Sigmoid colon (tissue), 7 donors: ENCODE results near the gene RIMBP2. TPM values are rescaled to one million over a fixed set of nuclear protein-coding genes. Genes with fewer than 3 reads are reported as not detected.

Experiments
- DNase-seq: peaks from one replicate; pipeline ENCODE4 v3.0.0-alpha.2; 2019
- H3K27ac ChIP-seq, 4 donors: fragments of 200-600 bp; sonication (generic); one replicate each; pipeline ENCODE4 v1.5.1; 2016 to 2019; ENCODE audit warnings: mild to moderate bottlenecking in 1 of 4
- H3K27me3 ChIP-seq, 3 donors: fragments of 200-600 bp; sonication (generic); one replicate each; pipeline ENCODE4 v1.5.1; 2019; ENCODE audit warnings: mild to moderate bottlenecking in 1 of 3
- H3K36me3 ChIP-seq, 4 donors: fragments of 200-600 bp; sonication (generic); one replicate each; pipeline ENCODE4 v1.5.1; 2016 to 2019
- H3K4me1 ChIP-seq, 4 donors: fragments of 200-600 bp; sonication (generic); one replicate each; pipeline ENCODE4 v1.5.1; 2017 to 2019
- H3K4me3 ChIP-seq, 4 donors: fragments of 200-600 bp; sonication (generic); one replicate each; pipeline ENCODE4 v1.5.1; 2017 to 2019; ENCODE audit warnings: mild to moderate bottlenecking in 2 of 4, moderate library complexity in 1 of 4
- H3K9me3 ChIP-seq, 4 donors: fragments of 200-600 bp in 3 of 4; sonication (generic) in 3 of 4; one replicate each; pipeline versions ENCODE4 v1.5.1 to v1.6.1; 2013 to 2019
- CTCF ChIP-seq, 4 experiments: fragments of 450-650 bp in 3 of 4; fragments of 200-600 bp in 1 of 4; IDR thresholded peaks; one replicate each; pipeline ENCODE4 v1.5.1; 2016 to 2019; ENCODE audit warnings: antibody characterized with exemption in 4 of 4, mild to moderate bottlenecking in 3 of 4, moderate library complexity in 2 of 4
- EP300 ChIP-seq, 4 donors: sonication (generic); formaldehyde crosslinking; IDR thresholded peaks; one replicate each; pipeline ENCODE4 v1.6.1; 2017; ENCODE audit warnings: antibody characterized with exemption in 4 of 4
- POLR2A ChIP-seq, 2 donors: fragments of 450-650 bp; IDR thresholded peaks; one replicate each; pipeline ENCODE4 v1.6.1; 2016; ENCODE audit warnings: antibody characterized with exemption in 2 of 2, mild to moderate bottlenecking in 2 of 2, moderate library complexity in 2 of 2
- POLR2AphosphoS5 ChIP-seq, 4 donors: sonication (generic); formaldehyde crosslinking; IDR thresholded peaks; one replicate each; pipeline ENCODE4 v1.6.1; 2017; ENCODE audit warnings: antibody characterized with exemption in 4 of 4
- WGBS, 2 donors: extraction: QIAGEN DNeasy Blood & Tissue Kit; methylation state at CpG; one replicate each; pipeline ENCODE4 v1.1.7; 2013; 5-methylcytosine and 5-hydroxymethylcytosine counted together
- intact Hi-C: fragments of 100-400 bp; cut with DNase I; formaldehyde crosslinking; loops from one replicate; pipeline ENCODE4 v1.15.1; 2023
- polyA plus RNA-seq, 3 donors: library from polyadenylated mRNA; stranded (reverse); fragments of 200-250 nt; gene quantifications; one replicate each; pipeline ENCODE4 v1.2.3, GENCODE V29; 2013
- total RNA-seq, 4 donors: library from RNA; depleted of rRNA; stranded (reverse); fragments of >200 nt; gene quantifications; one replicate each; pipeline ENCODE4 v1.1.0, GENCODE V29; 2016
- donor health status: healthy with polysubstance abuse.
- donor health status: Bipolar disorder and iron deficiency.
- donor health status: healthy.

RIMBP2 gene
- total and polyA plus RNA-seq, 7 donors = under 0.01 to 5.5 (median 1.4) TPM

GRCh38 chr12:130651188-130651959, 64.7 kb downstream of the RIMBP2 start:
- TF ChIP-seq EP300 (IDR thresholded peaks at IDR 0.05) (no peak), POLR2A (IDR thresholded peaks at IDR 0.05) (no peak)
- WGBS, 2 donors = 89 to 93% methylated on average over 16 of the region's 16 CpGs

GRCh38 chr12:130650131-130650530, 66.0 kb downstream of the RIMBP2 start:
- Histone ChIP-seq H3K4me3 (no peak overlapping the region), H3K27me3 (no peaks in the 10 kb centered on the region), H3K27ac (no peak overlapping the region), H3K36me3 (no peaks in the 10 kb centered on the region), H3K9me3 (no peaks in the 10 kb centered on the region), H3K4me1 (no peaks in the 10 kb centered on the region)
- DNase-seq = peak; percentile 29
- intact Hi-C loops = no loop called here
- TF ChIP-seq CTCF (IDR thresholded peaks at IDR 0.05) (no peak), EP300 (IDR thresholded peaks at IDR 0.05) (no peak), POLR2A (IDR thresholded peaks at IDR 0.05) (no peak), POLR2AphosphoS5 (IDR thresholded peaks at IDR 0.05) (no peak)
- 77 to 83% methylated on average over 9 of the region's 9 CpGs for WGBS, 2 donors

More at GRCh38 chr12:130651188-130651959, 64.7 kb downstream of the RIMBP2 start:
- Histone ChIP-seq H3K27ac (no peak overlapping the region), H3K4me3 (no peak overlapping the region), H3K27me3 (no peaks in the 10 kb centered on the region), H3K36me3 (no peaks in the 10 kb centered on the region), H3K9me3 (no peaks in the 10 kb centered on the region), H3K4me1 (no peaks in the 10 kb centered on the region)
- intact Hi-C loops = no loop called here
- peak; percentile 13 for DNase-seq

- Histone ChIP-seq H3K9me3 (no peaks in the 10 kb centered on the region), H3K36me3 (no peaks in the 10 kb centered on the region), H3K27ac (no peak overlapping the region), H3K4me3 (no peak overlapping the region), H3K4me1 (no peaks in the 10 kb centered on the region), H3K27me3 (no peaks in the 10 kb centered on the region)
- WGBS, 2 donors = 95 to 96% methylated on average over 37 of the region's 37 CpGs
- intact Hi-C loops = no loop called here
- peak; percentile 46 for DNase-seq
- TF ChIP-seq POLR2A (IDR thresholded peaks at IDR 0.05) (no peak), POLR2AphosphoS5 (IDR thresholded peaks at IDR 0.05) (no peak), CTCF (IDR thresholded peaks at IDR 0.05) (no peak), EP300 (IDR thresholded peaks at IDR 0.05) (no peak)
These were observed 66.7 kb downstream of the RIMBP2 start for GRCh38 chr12:130649101-130650045.

- intact Hi-C loops = no loop called here
- TF ChIP-seq CTCF (IDR thresholded peaks at IDR 0.05) (no peak), POLR2A (IDR thresholded peaks at IDR 0.05) (no peak), POLR2AphosphoS5 (IDR thresholded peaks at IDR 0.05) (no peak), EP300 (IDR thresholded peaks at IDR 0.05) (no peak)
- WGBS, 2 donors = 83 to 86% methylated on average over 13 of the region's 13 CpGs
These were observed 68.3 kb downstream of the RIMBP2 start for GRCh38 chr12:130647814-130648213.

More at GRCh38 chr12:130647814-130648213, 68.3 kb downstream of the RIMBP2 start:
- Histone ChIP-seq H3K9me3 (no peaks in the 10 kb centered on the region), H3K4me3 (no peak overlapping the region), H3K27me3 (no peaks in the 10 kb centered on the region), H3K4me1 (no peaks in the 10 kb centered on the region), H3K27ac (no peak overlapping the region), H3K36me3 (no peaks in the 10 kb centered on the region)
- DNase-seq = no peak
